Vagina (tissue), 2 donors: ENCODE results near the gene CETP.

ENCODE experiments used
- POLR2A ChIP-seq, 2 donors: fragments of 450-650 bp; IDR thresholded peaks; one replicate each; pipeline ENCODE4 v1.6.1; 2017; ENCODE audit warnings: antibody characterized with exemption in 2 of 2, mild to moderate bottlenecking in 2 of 2, moderate library complexity in 2 of 2
- POLR2AphosphoS5 ChIP-seq, 2 donors: sonication (generic); formaldehyde crosslinking; IDR thresholded peaks; one replicate each; pipeline ENCODE4 v1.9.0; 2017; ENCODE audit warnings: antibody characterized with exemption in 2 of 2, mild to moderate bottlenecking in 2 of 2, low read depth in 1 of 2; ENCODE audit not compliant: insufficient read depth in 1 of 2
- TF ChIP-seq, protein P1 (sequence below), 3 experiments: fragments of 450-650 bp in 2 of 3; fragments of 200-600 bp in 1 of 3; sonication (generic) in 1 of 3; IDR thresholded peaks; one replicate each; pipeline ENCODE4 v1.5.1; 2017 to 2019; ENCODE audit warnings: antibody characterized with exemption in 3 of 3, mild to moderate bottlenecking in 2 of 3, moderate library complexity in 2 of 3

DNA sequence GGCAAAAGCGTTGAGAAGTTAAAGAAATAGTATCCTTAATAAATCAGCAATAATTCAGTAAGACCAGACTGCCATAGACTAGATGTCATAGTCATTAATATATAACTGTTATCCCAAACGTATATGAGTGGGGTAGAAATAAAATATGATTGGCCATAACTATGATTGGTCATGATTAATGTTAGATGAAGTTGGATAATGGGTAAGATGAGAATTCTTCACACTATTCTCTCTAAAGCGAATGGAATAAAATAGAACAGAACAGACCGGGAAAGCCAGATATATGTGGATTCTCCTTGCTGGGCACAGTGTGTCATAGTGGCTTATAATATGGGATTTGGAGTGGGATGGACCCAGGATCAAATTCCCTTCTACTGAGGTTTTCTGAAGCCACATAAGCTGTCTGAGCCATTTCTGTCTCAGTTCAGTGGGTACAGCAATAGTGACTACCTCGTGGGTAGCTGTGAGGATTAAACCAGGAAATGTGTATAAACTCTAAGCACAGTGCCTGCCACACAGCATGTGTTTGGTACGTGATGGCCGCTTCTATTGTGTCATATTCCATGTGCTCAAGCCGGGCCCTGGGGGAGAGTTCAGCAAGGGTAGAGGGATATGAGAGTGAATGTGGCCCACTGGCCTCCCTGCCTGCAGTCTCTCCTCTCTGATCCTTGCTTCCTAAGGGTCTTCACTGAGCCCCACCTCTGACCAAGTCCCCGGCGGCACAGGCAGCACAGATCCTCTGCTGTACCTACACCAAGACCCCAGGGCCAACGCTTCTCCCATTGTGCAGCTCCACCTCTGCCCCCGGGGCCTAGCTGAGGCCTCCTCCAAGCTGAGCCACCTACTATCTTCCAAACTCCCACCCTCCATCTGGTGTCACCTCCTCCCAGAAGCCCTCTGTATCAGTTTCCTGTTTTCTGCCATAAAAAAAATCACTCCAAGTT, 3.7 kb downstream of the CETP start:
- TF ChIP-seq, protein P1, sequence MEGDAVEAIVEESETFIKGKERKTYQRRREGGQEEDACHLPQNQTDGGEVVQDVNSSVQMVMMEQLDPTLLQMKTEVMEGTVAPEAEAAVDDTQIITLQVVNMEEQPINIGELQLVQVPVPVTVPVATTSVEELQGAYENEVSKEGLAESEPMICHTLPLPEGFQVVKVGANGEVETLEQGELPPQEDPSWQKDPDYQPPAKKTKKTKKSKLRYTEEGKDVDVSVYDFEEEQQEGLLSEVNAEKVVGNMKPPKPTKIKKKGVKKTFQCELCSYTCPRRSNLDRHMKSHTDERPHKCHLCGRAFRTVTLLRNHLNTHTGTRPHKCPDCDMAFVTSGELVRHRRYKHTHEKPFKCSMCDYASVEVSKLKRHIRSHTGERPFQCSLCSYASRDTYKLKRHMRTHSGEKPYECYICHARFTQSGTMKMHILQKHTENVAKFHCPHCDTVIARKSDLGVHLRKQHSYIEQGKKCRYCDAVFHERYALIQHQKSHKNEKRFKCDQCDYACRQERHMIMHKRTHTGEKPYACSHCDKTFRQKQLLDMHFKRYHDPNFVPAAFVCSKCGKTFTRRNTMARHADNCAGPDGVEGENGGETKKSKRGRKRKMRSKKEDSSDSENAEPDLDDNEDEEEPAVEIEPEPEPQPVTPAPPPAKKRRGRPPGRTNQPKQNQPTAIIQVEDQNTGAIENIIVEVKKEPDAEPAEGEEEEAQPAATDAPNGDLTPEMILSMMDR (IDR thresholded peaks at IDR 0.05): no peak
- TF ChIP-seq POLR2A (IDR thresholded peaks at IDR 0.05) (no peak), POLR2AphosphoS5 (IDR thresholded peaks at IDR 0.05; ENCODE audit: insufficient read depth in 1 of 2, low read depth in 1 of 2) (no peak)
